OCI-LY7 (cell line): ENCODE data around the gene NSD2. TPM values are rescaled to one million over a fixed set of nuclear protein-coding genes. Genes with fewer than 3 reads are reported as not detected.

ENCODE experiments used
- BruUV-seq: library from RNA; stranded (reverse); fragments of 400-500 nt; replicated peaks from 2 replicates; lab custom pipeline; 2021; lab: Mats Ljungman, UMichigan
- CTCF ChIA-PET: fragments of 300-600 bp; sonication (Branson Sonifier 250); formaldehyde crosslinking; loops from one replicate; lab custom pipeline; 2022; ENCODE audit warnings: antibody characterized with exemption; ENCODE audit not compliant: unreplicated experiment; lab: Charles Lee
- POLR2A ChIA-PET: fragments of 300-600 bp; sonication (Branson Sonifier 250); formaldehyde crosslinking; loops from one replicate; lab custom pipeline; 2022; ENCODE audit warnings: antibody characterized with exemption; lab: Charles Lee
- DNase-seq: peaks from one replicate; pipeline ENCODE4 v3.0.0-alpha.2; 2015; ENCODE audit warnings: low spot score
- H2AFZ ChIP-seq: fragments of 200-600 bp; sonication (generic), shearing (Covaris generic); 2 replicates; pipeline ENCODE4 v1.6.1; 2014; ENCODE audit warnings: mild to moderate bottlenecking, antibody characterized with exemption, low read length, moderate library complexity
- H3K27ac ChIP-seq: fragments of 200-600 bp; sonication (generic); 2 replicates; pipeline ENCODE4 v1.5.1; 2014; ENCODE audit warnings: mixed run types, low read depth, mild to moderate bottlenecking, moderate library complexity, low read length, inconsistent platforms; ENCODE audit not compliant: poor library complexity, severe bottlenecking
- H3K36me3 ChIP-seq: fragments of 200-600 bp; sonication (generic); 2 replicates; pipeline ENCODE4 v1.6.1; 2014; ENCODE audit warnings: mild to moderate bottlenecking, antibody characterized with exemption, low read length, moderate library complexity, mixed read lengths; ENCODE audit not compliant: insufficient read depth
- H3K4me1 ChIP-seq: fragments of 200-600 bp; sonication (generic); 2 replicates; pipeline ENCODE4 v1.5.1; 2014; ENCODE audit warnings: mild to moderate bottlenecking, low read length; ENCODE audit not compliant: insufficient read depth, poor library complexity, severe bottlenecking
- H3K4me2 ChIP-seq: fragments of 200-600 bp; sonication (generic); 2 replicates; pipeline ENCODE4 v1.6.1; 2014; ENCODE audit warnings: mild to moderate bottlenecking, low read length
- H3K4me3 ChIP-seq: fragments of 200-600 bp; sonication (generic); 2 replicates; pipeline ENCODE4 v1.5.1; 2014; ENCODE audit warnings: mild to moderate bottlenecking, low read depth, low read length; ENCODE audit not compliant: poor library complexity, severe bottlenecking
- H3K79me2 ChIP-seq: fragments of 200-600 bp; sonication (generic); 2 replicates; pipeline ENCODE4 v1.6.1; 2016; ENCODE audit warnings: low read depth, mild to moderate bottlenecking, low read length, moderate library complexity, mixed read lengths; ENCODE audit not compliant: insufficient read depth
- H3K9me2 ChIP-seq: fragments of 200-600 bp; sonication (generic); 2 replicates; pipeline ENCODE4 v1.6.1; 2016; ENCODE audit warnings: mild to moderate bottlenecking, low read length, mixed read lengths; ENCODE audit not compliant: insufficient read depth
- H3K9me3 ChIP-seq: fragments of 200-600 bp; sonication (generic); 2 replicates; pipeline ENCODE4 v1.6.1; 2014; ENCODE audit warnings: mild to moderate bottlenecking, mixed run types, low read length, mixed read lengths
- H4K20me1 ChIP-seq: fragments of 200-600 bp; sonication (generic); 2 replicates; pipeline ENCODE4 v1.6.1; 2014; ENCODE audit warnings: mild to moderate bottlenecking, antibody characterized with exemption, low read length, moderate library complexity, mixed read lengths; ENCODE audit not compliant: insufficient read depth
- CTCF ChIP-seq: fragments of 200-600 bp; sonication (generic); conservative IDR thresholded peaks from 2 replicates; pipeline ENCODE4 v1.5.1; 2014; ENCODE audit warnings: mild to moderate bottlenecking, antibody characterized with exemption, low read length, moderate library complexity, mixed read lengths
- EZH2phosphoT487 ChIP-seq: fragments of 200-600 bp; sonication (generic); IDR thresholded peaks from 2 replicates; pipeline ENCODE4 v1.6.1; 2018; ENCODE audit warnings: low read depth, borderline replicate concordance, mild to moderate bottlenecking, mixed run types, antibody characterized with exemption, low read length, moderate library complexity, mixed read lengths
- intact Hi-C: fragments of 100-400 bp; cut with micrococcal nuclease; formaldehyde crosslinking; loops from one replicate; pipeline ENCODE4 v1.10.0; 2022; ENCODE audit not compliant: unreplicated experiment
- total RNA-seq, 2 experiments: library from RNA; depleted of rRNA in 1 of 2; stranded (reverse); fragments of >200 nt in 1 of 2; shearing (Covaris generic) in 1 of 2; gene quantifications; 2 replicates each; pipeline ENCODE4 v1.2.3, GENCODE V29; 2014 to 2022

The NSD2 gene
- total RNA-seq, 2 experiments from 2014 or later: 169 to 329 TPM

GRCh38 chr4:1863297-1864033 is 7.7 kb upstream of the NSD2 start:
- Histone ChIP-seq H2AFZ (no peak overlapping the region), H3K9me3 (no peaks in the 10 kb centered on the region), H3K4me1 (peaks cover 13% of the 10 kb centered on the region), H3K27ac (no peak overlapping the region), H4K20me1 (no peaks in the 10 kb centered on the region), H3K4me2 (no peak overlapping the region), H3K79me2 (no peaks in the 10 kb centered on the region), H3K36me3 (no peaks in the 10 kb centered on the region), H3K4me3 (no peak overlapping the region), H3K9me2 (no peaks in the 10 kb centered on the region)
- no peak for DNase-seq
- CTCF ChIA-PET: no interaction called here
- intact Hi-C loops: no loop called here
- POLR2A ChIA-PET: no interaction called here
- TF ChIP-seq CTCF: no peak
- TF ChIP-seq EZH2phosphoT487: no peak
- BruUV-seq: no TSS peak

GRCh38 chr4:1864076-1865008 is 6.9 kb upstream of the NSD2 start:
- no peak overlapping the region for H2AFZ ChIP-seq

More at GRCh38 chr4:1864076-1865008, 6.9 kb upstream of the NSD2 start:
- Histone ChIP-seq H3K9me3 (no peaks in the 10 kb centered on the region), H3K79me2 (no peaks in the 10 kb centered on the region), H3K9me2 (no peaks in the 10 kb centered on the region), H3K4me1 (peaks cover 13% of the 10 kb centered on the region), H3K4me3 (no peak overlapping the region), H4K20me1 (no peaks in the 10 kb centered on the region), H3K36me3 (no peaks in the 10 kb centered on the region), H3K4me2 (no peak overlapping the region), H3K27ac (no peak overlapping the region)
- ChIA-PET CTCF (no interaction called here), POLR2A (no interaction called here)
- intact Hi-C loops: no loop called here
- no peak for DNase-seq
- TF ChIP-seq CTCF (no peak), EZH2phosphoT487 (no peak)
- no TSS peak for BruUV-seq
